DND-41 (cell line): ENCODE measurements around the gene UNC45B.

Source experiments
- ATAC-seq: fragments of 200-7000 bp; cut with Tn5 transposase; 3 replicates; pipeline ENCODE4 v1.9.1; 2021; ENCODE audit warnings: low read depth; ENCODE audit not compliant: insufficient read depth
- DNase-seq: peaks from one replicate; pipeline ENCODE4 v3.0.0-alpha.2; 2020
- H2AFZ ChIP-seq: 2 replicates; pipeline ENCODE4 v1.6.0; 2012; ENCODE audit warnings: low read depth, low read length
- H3K27ac ChIP-seq: 2 replicates; pipeline ENCODE4 v1.5.1; 2012; ENCODE audit warnings: low read length, inconsistent platforms
- H3K27me3 ChIP-seq: fragments of 200-600 bp; sonication (generic); 2 replicates; pipeline ENCODE4 v1.6.0; 2012; ENCODE audit warnings: low read length, mild to moderate bottlenecking, inconsistent platforms; ENCODE audit not compliant: insufficient read depth, poor library complexity
- H3K36me3 ChIP-seq: 2 replicates; pipeline ENCODE4 v1.5.1; 2012; ENCODE audit warnings: low read length, inconsistent platforms; ENCODE audit not compliant: insufficient read depth
- H3K4me1 ChIP-seq: 2 replicates; pipeline ENCODE4 v1.5.1; 2012; ENCODE audit warnings: mild to moderate bottlenecking, low read length; ENCODE audit not compliant: insufficient read depth
- H3K4me2 ChIP-seq: 2 replicates; pipeline ENCODE4 v1.6.0; 2012; ENCODE audit warnings: mild to moderate bottlenecking, moderate library complexity, low read length, inconsistent platforms; ENCODE audit not compliant: insufficient read depth
- H3K4me3 ChIP-seq, 2 experiments: fragments of 200-600 bp in 1 of 2; shearing (Covaris generic) in 1 of 2; 2 replicates each; pipeline ENCODE4 v1.5.1; 2012 to 2016; ENCODE audit warnings: inconsistent platforms in 2 of 2, low read length in 2 of 2, mild to moderate bottlenecking in 2 of 2, low read depth in 1 of 2, moderate library complexity in 1 of 2
- H3K79me2 ChIP-seq: 2 replicates; pipeline ENCODE4 v1.6.0; 2012; ENCODE audit warnings: low read length, inconsistent platforms; ENCODE audit not compliant: insufficient read depth
- H3K9ac ChIP-seq: 2 replicates; pipeline ENCODE4 v1.6.0; 2012; ENCODE audit warnings: low read depth, mild to moderate bottlenecking, inconsistent platforms, low read length, moderate library complexity
- H3K9me3 ChIP-seq: 2 replicates; pipeline ENCODE4 v1.5.1; 2012; ENCODE audit warnings: low read length, moderate library complexity, mild to moderate bottlenecking, inconsistent platforms; ENCODE audit not compliant: insufficient read depth, severe bottlenecking
- H4K20me1 ChIP-seq: 2 replicates; pipeline ENCODE4 v1.6.0; 2012; ENCODE audit warnings: low read length; ENCODE audit not compliant: insufficient read depth
- EZH2 ChIP-seq: IDR thresholded peaks from 3 replicates; pipeline ENCODE4 v1.6.1; 2012; ENCODE audit warnings: borderline replicate concordance, low read depth, mild to moderate bottlenecking, moderate library complexity, low read length, inconsistent platforms; ENCODE audit not compliant: severe bottlenecking
- TF ChIP-seq, protein P1 (sequence below): IDR thresholded peaks from 2 replicates; pipeline ENCODE4 v1.5.1; 2012; ENCODE audit warnings: borderline replicate concordance, low read length, moderate library complexity, mild to moderate bottlenecking; ENCODE audit not compliant: poor library complexity, severe bottlenecking; ENCODE audit errors: extremely low read depth

The UNC45B gene

DNA sequence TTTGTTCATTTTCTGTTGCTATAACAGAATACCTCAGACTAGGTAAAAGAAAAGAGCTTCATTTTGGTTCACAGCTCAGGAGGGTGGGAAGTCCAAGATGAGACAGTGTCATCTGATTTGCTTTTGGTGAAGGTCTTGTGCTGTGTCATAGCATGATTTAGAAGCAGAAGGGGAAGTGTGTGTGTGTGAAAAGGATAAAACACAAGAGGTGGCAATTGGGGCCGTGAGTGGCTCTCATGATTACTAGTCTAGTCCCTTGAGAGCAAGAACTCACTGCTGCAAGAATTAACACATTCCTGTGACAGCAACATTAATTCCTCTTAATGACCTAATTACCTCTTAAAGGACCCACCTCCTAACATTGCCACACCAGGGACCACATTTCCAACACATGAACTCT is 38.2 kb downstream of the UNC45B start:
- DNase-seq (no peak), ATAC-seq (no peak)
- no peaks in the 10 kb centered on the region for H4K20me1 ChIP-seq
- peaks cover 6% of the 10 kb centered on the region for H3K27me3 ChIP-seq
- H3K4me2 ChIP-seq = no peak overlapping the region
- H3K79me2 ChIP-seq = no peaks in the 10 kb centered on the region
- no peak for TF ChIP-seq EZH2
- TF ChIP-seq, protein P1, sequence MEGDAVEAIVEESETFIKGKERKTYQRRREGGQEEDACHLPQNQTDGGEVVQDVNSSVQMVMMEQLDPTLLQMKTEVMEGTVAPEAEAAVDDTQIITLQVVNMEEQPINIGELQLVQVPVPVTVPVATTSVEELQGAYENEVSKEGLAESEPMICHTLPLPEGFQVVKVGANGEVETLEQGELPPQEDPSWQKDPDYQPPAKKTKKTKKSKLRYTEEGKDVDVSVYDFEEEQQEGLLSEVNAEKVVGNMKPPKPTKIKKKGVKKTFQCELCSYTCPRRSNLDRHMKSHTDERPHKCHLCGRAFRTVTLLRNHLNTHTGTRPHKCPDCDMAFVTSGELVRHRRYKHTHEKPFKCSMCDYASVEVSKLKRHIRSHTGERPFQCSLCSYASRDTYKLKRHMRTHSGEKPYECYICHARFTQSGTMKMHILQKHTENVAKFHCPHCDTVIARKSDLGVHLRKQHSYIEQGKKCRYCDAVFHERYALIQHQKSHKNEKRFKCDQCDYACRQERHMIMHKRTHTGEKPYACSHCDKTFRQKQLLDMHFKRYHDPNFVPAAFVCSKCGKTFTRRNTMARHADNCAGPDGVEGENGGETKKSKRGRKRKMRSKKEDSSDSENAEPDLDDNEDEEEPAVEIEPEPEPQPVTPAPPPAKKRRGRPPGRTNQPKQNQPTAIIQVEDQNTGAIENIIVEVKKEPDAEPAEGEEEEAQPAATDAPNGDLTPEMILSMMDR = no peak
- H3K4me1 ChIP-seq = no peaks in the 10 kb centered on the region
- no peak overlapping the region for H3K9ac ChIP-seq
- no peak overlapping the region for H2AFZ ChIP-seq
- no peaks in the 10 kb centered on the region for H3K36me3 ChIP-seq
- H3K4me3 ChIP-seq = no peak overlapping the region
- H3K27ac ChIP-seq = no peak overlapping the region
- H3K9me3 ChIP-seq = no peaks in the 10 kb centered on the region

DNA sequence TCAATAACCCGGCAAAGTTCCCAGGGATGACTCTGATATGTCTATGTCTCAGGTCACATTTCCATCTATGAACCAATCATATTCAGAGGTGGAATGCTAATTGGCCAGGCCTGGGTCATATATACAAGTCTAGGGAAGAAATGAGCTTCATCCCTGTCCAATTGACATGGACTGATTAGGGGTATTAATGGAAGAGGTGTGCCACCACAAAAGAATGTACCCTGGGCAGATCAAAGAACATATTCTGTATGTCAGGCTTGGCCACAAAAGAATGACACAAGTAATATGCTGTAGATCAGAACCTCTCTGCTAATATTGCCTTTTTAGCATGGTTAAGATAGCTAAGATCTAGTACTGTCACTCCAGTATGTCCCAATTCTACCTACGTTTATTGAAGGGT is 39.9 kb downstream of the UNC45B start:
- H3K79me2 ChIP-seq = no peaks in the 10 kb centered on the region
- peaks cover 5% of the 10 kb centered on the region for H3K27me3 ChIP-seq
- no peak overlapping the region for H3K9ac ChIP-seq
- DNase-seq = no peak
- no peaks in the 10 kb centered on the region for H4K20me1 ChIP-seq
- no peak overlapping the region for H2AFZ ChIP-seq
- no peaks in the 10 kb centered on the region for H3K36me3 ChIP-seq
- no peak overlapping the region for H3K4me2 ChIP-seq
- no peak for ATAC-seq
- H3K9me3 ChIP-seq = no peaks in the 10 kb centered on the region
- no peaks in the 10 kb centered on the region for H3K4me1 ChIP-seq
- TF ChIP-seq EZH2 = no peak
- TF ChIP-seq, protein P1 = no peak
- no peak overlapping the region for H3K27ac ChIP-seq
- H3K4me3 ChIP-seq = no peak overlapping the region

DNA sequence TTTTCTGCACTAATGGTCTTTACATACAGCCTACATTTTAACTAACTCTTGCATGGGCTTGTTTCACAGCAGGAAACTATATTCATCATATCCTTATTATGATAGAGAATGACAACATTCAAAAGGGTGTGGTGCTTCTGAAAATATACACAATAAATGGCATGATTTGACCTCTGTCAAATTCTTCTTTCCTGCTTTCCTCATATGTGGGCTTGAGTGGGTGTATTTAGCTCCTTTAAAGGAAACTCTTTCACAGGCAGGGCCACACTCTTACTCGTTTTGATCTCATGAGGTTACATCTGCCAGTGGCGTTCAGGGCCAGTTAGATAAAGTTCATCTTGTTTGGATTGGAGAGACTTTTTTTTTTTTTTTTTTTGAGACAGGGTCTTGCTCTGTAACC is 40.5 kb downstream of the UNC45B start:
- TF ChIP-seq, protein P1 = no peak
- no peak for TF ChIP-seq EZH2
- H3K4me2 ChIP-seq = no peak overlapping the region
- no peaks in the 10 kb centered on the region for H4K20me1 ChIP-seq
- H3K9me3 ChIP-seq = no peaks in the 10 kb centered on the region
- no peaks in the 10 kb centered on the region for H3K4me1 ChIP-seq
- H2AFZ ChIP-seq = no peak overlapping the region
- no peak for ATAC-seq
- DNase-seq = no peak
- H3K27ac ChIP-seq = no peak overlapping the region
- H3K36me3 ChIP-seq = no peaks in the 10 kb centered on the region
- H3K27me3 ChIP-seq = peaks cover 3% of the 10 kb centered on the region
- H3K4me3 ChIP-seq = no peak overlapping the region
- no peaks in the 10 kb centered on the region for H3K79me2 ChIP-seq
- no peak overlapping the region for H3K9ac ChIP-seq

DNA sequence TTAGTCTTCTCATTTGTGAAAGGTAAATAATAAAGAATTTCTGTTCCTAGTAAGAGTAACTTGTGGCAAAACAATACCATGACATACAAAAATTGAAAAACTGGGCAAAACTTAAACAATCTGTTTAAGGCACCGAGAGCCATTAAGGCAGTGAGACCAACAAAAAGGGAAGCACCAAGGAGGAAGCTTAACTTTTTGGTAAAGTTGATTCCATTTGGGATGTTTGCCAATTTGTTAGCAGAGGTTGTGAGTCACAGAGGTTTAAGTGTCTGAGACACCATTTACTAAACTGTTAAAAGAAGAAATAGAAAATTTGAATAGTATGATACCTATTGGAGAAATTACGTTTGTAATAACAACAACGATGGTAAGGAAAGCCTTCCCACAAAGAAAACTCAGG is 41.7 kb downstream of the UNC45B start:
- no peak overlapping the region for H3K9ac ChIP-seq
- ATAC-seq = no peak
- no peak overlapping the region for H3K4me2 ChIP-seq

More for the DNA sequence above, 41.7 kb downstream of the UNC45B start:
- Histone ChIP-seq H3K9me3 (no peaks in the 10 kb centered on the region), H3K4me3 (no peak overlapping the region), H3K27me3 (peaks cover 3% of the 10 kb centered on the region), H3K79me2 (no peaks in the 10 kb centered on the region), H4K20me1 (no peaks in the 10 kb centered on the region), H2AFZ (no peak overlapping the region), H3K4me1 (no peaks in the 10 kb centered on the region), H3K27ac (no peak overlapping the region), H3K36me3 (no peaks in the 10 kb centered on the region)
- TF ChIP-seq EZH2 = no peak
- TF ChIP-seq, protein P1 = no peak
- no peak for DNase-seq
